ENCODE results near the gene GRIA4.

GRCh38 chr11:105854269-105854668, 244.4 kb downstream of the GRIA4 start:
- TF ChIP-seq CTCF (IDR thresholded peaks at IDR 0.05) (no peak), EP300 (IDR thresholded peaks at IDR 0.05) (no peak), POLR2AphosphoS5 (IDR thresholded peaks at IDR 0.05) (no peak)

All from upper lobe of left lung (tissue), 4 donors.